HG03575 (cell line): ENCODE data around the gene SND1.

Experiments
- ATAC-seq: cut with Tn5 transposase; IDR thresholded peaks from one replicate; pipeline ENCODE4 v1.9.1; 2021; ENCODE audit not compliant: unreplicated experiment, insufficient number of reproducible peaks, low FRiP score; ENCODE audit errors: extremely low read depth

Gene SND1

DNA sequence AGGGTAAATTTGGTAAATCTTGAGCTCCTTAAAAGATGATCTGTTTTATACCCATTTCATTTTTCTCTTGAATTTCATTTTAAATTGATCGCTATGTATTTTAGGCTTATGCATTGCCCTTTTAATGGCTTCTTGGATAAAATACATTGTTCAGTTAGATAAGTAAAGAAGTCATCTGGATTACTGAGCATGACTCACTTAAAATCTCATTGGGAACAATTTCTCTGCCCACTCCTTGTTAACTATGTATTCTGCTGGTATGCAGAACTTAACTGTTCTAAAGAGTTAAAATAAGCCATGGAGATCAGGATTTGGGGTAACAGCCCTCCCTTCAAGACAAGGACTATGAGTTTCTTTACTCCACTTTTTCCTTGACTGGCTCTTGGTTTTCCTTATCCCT lies 134.2 kb downstream of the SND1 start:
- ATAC-seq: no peak

DNA sequence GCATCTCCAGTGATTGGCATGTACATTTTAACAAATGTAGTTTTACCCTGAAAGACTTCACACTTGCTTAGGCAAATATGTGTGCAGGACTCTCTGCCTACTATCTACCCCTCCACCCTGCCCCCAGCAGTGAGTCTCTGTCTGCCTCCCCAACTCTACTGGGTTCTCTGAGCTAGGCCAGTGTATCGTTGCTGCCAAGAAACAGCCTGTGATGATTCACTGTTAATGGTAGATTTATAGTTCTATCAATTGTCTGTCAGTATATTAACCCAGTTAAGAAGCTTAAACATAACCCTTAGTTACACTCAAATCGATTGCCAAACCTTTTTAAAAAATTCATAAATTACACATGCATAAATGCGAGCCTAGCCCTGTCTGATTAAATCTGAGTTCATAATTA lies 137.0 kb downstream of the SND1 start:
- ATAC-seq: no peak

DNA sequence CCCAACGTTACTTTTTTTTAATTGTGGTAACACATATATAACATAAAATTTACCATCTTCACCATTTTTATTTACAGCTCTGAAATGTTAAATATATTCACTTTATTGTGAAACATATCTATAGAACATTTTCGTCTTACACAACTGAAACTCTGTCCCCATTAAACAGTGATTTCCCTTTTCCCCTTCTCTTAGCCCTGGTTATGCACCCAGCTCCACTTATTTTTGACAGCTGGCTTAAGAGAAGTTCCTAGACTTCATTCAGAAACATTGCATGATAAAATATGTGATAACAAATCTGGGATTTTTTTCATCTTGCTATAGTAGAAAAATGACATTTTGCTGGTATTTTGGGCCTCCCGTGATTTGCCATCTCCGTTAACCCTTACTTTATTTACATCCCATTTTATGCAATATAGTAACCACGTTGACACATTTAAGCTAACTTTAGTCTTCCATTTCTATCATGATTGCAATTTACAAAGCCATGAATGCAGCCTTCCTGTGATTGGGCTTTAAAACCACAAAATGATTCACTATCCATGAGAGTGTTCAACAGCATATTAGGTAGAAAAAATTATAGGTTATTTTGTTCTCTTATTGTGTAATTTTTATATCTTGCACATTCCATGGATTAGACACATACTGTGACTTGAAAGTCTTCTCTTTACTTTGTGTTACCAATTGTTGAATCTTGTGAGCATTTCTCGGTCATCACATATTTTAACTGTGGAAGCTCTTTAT lies 139.6 kb downstream of the SND1 start:
- no peak for ATAC-seq

DNA sequence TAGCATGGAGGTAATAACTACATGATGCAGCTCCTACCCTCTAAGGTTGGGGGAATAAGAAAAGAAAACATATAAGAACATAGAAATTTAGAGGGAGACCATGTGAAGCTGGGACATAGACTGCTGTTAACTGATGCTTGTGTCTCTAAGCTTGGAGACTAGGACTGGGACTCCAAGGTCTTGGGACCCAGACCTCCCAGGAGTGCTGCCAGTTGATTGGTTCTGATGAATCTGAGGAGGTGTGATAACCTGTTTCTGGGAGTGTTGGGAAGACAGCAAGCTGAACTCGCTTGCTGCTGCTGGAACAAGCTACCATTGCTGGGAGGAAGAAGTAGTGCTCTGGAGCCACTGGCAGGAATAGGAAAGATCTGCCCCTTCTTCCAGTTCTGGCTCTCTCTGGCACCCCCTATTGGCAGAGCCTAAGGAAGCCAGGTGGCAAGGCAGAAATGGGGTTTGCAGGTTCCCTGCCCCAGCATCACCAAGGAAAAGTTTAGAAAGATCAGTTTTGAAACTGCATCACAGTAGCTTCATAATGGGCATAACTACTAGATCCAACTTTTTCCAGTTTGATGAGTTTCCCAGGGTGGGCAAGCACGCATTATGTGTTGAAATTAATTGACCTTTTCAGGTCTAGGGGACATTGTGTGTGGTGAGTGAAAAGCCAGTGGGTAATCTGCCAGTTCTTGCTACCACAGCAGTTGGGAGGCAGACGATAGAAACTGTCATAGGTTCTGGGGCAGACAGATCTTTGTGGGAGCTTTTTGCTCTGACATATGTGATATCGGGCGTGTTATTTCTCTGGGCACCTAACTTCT lies 140.7 kb downstream of the SND1 start:
- no peak for ATAC-seq

DNA sequence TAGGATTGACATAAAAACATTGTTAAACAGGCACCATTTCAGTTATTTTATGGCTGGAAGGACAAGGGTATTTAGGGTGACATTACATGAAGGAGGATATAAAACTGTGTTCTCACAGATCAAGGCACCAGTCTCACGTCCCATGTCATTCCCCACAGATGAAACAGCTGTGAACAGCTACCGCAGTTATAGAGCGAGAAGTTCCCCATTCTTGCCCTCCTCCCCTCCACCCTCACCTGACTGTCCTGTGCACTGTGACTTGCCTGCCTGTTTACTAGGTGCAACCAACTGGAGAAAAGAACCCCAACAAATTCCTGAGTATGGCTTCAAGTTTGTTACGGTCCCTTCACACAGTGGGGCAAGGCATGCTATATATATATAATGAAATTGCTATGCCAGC lies 141.6 kb downstream of the SND1 start:
- ATAC-seq: no peak

DNA sequence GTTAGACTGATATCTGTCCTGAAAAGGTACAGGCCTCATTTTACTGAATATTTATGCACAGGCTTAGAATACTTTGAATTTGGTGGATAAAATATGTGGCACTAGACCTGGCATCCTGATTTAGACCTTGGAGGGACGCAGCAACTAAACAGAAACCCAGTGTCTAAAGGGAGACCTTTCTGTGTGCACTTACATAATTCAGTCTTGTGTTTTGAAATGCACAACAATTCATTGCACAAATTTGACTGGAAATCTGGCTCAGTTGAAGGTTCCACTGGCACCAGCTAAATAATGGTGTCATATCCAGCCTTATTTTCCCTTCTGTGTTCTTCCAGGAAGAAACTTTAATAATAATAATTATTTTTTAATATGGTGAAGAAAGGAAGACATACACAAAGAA lies 142.1 kb downstream of the SND1 start:
- no peak for ATAC-seq

DNA sequence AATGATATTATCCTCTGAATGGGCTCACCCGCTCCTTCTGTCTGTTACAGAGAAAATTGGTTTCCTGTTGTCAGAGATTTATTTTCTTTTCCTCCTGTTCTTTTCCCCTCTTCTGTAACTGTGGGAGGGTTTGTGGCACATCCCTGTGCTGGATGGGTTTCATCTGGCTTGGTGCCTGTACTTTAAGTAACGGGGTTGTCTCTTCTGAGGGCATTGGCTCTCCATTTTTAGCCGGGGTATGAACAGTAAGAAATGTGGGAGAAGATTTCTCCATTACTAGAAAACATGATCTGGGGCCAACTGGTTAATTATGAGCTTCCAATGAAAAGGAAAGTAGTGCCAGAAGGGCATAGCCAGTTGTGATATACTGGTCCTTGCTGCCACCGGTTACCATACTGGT lies 142.6 kb downstream of the SND1 start:
- no peak for ATAC-seq

DNA sequence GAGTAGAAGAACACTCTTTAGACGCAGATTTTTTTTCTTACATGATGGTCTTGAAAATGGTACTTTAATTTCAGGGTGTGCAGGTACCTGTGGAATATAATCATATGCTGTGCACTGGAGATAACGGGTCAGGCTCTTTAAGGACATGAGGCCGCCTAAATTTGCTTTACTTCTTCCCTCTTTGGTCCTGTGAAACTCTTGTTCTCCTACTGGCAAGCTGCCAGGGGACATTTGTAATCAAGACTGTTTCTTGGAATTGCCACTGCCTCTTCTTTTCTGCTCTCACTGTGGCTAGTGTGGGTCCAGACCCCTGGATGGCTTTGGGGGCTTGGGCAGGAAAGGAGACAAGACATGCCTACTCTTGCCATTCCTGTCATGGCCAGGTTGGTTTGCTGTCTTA lies 146.0 kb downstream of the SND1 start:
- no peak for ATAC-seq

DNA sequence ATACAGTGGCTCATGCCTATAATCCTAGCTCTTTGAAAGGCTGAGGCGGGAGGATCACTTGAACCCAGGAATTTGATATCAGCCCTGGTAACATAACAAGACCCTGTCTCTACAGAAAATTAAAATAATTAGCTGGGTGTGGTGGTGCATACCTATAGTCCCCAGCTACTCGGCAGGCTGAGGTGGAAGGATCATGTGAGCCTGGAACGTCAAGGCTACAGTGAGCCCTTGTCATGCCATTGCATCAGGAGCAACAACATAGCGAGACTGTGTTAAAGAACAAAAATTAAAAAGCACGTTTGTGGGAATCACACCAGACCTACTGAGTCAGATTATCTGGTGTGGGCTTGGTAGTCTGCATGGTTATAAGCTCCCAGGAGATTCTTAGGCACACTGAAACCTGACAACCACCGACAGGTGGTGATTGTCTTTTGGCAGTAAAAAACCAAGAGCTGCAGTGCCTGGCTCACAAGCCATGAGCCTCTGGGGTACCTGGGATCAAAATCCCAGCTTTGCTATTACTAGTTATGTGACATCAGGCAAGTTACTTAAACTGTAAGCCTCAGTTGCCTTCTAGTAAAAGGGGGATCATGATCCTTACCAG lies 146.9 kb downstream of the SND1 start:
- ATAC-seq: no peak

DNA sequence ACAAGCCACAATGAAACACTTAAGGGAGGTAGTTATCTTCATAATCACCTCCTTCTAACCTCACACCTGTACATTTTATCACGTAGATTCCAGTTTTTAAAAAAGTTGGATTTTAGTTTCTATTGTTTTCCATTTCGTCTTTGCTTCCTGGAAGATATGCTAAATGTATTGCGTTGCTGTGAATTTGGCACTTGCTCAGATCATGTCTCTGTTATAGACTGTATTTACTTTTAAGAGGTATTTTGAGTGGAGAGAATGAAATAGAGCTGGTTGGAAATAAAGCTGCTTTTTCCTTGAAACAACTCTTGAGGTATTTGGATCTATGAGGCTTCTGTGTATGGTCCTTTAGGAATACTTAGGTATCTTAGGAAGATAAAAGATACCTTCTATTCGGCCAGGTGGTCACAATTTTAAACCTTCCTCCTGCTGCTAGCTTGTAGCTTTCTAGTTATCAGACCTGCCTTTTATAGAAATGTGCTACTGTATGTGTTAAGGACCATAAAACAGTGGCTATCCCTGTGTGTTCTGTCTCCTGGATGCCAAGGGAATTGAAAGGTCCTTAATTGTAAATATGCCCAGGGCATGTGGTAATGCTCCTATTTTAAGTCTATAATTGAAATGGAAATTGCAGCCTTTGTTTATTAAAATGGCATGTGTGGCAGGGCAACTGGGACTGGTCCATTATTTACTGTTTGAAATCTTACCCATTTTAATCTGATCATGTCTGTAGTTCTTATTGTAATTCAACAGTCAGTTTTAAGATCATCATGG lies 147.7 kb downstream of the SND1 start:
- no peak for ATAC-seq

DNA sequence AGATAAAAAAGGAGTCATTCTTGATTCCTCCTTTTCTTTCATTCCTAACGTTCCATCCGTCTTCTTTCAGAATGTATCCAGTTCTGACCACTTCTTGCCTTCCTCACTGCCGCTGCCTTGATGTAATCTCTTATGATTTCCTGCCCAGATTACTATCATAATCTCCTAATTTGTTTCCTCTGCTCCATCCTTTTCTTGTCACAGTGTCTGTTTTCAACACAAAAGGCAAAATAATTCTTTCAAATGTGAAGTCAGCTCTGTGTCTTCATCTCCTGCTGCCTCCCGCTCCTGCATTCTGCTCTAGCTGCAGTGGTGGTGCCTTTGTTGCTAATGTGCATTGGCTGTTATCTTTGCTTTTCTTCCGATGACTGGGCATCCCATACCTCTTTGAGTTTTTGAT lies 150.9 kb downstream of the SND1 start:
- ATAC-seq: no peak

DNA sequence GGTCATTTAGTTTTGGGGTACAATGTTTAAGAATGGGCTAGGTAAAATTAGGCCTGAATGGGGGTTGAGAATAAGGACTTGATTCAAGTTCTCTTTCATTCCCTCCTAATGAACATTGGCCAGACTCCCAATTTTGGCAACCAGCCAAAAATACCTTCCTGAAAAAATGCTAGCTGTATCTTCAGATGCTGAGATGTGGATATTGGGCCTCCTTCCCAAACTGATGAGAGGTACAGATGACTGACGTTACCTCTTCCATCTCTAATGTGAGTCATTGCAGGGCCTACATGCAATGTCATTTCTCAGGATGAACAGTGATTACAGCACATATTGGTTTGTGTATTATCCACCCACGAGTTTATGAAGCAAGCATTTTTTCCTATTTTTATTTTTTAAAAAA lies 151.6 kb downstream of the SND1 start:
- no peak for ATAC-seq

DNA sequence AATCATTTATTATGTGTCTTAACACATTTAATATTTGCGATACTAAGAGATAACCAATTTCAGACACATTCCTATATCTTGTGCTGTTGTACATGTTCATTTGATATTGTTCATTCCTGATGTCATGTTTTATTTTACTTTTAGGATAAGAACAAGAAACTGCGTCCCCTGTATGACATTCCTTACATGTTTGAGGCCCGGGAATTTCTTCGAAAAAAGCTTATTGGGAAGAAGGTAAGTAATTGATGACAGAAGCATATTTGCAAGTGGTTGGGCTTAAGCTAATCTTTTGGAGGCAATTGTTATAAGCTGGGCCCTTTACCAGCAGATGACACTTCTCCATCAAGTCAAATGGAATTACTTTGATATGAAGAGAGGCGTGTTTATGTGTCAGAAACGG lies 155.3 kb downstream of the SND1 start:
- ATAC-seq: no peak

DNA sequence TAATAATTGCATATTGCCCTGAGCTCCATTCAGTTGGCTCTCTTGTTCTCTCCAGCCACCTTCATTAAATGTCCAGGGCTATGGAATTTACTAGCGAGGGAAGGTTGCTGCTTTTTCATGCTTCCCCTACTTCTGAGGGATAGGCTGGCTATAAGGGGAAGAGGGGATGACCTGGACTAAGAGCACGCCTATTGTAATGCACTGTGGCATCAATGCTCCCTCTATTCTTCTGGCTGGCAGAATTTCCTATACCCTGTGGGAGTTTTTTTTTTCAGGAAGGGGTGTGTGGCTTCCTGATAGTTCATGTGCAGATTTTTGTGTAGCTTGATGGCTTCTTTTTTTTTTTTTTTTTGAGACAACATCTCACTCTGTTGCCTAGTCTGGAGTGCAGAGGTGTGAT lies 155.8 kb downstream of the SND1 start:
- ATAC-seq: no peak

DNA sequence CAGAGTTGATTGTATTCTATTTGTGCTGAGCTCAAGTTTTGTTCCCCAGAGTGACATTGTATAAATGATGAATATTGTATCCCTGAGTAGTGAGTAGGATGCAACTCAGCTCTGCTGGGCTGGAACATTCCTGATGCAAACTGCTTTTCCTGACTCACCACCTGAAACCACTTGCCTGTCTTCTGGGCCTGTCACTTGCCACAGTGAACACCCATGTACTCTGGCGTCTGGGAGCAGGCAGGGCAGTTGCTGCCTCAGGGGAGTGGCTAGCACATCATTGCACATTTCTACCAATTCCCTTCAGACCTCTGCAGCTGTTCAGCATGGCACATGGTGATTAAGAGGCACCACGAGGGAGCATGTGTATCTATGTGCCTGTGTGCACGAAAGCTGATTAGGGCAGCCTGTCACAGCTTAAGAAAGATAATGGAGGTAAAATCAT lies 157.3 kb downstream of the SND1 start:
- ATAC-seq: no peak

DNA sequence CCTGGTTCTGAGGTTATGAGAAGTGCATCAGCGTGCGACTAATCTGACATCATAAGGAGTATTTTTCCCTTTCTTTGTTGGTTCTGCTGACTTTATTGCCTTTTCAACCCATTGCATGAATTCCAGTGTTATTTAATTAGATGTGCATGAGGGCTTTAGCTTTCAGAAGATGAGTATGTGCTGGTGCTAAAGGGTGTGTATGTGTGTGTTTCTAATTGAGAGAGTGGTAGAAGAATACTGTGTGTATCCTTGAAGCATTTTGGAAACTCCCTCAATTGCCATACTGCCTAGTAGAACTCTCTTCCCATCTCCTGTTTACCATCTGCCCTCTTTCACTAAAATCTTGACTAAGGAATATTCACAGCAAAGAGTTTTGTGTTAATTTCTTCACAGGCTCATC lies 158.1 kb downstream of the SND1 start:
- no peak for ATAC-seq

DNA sequence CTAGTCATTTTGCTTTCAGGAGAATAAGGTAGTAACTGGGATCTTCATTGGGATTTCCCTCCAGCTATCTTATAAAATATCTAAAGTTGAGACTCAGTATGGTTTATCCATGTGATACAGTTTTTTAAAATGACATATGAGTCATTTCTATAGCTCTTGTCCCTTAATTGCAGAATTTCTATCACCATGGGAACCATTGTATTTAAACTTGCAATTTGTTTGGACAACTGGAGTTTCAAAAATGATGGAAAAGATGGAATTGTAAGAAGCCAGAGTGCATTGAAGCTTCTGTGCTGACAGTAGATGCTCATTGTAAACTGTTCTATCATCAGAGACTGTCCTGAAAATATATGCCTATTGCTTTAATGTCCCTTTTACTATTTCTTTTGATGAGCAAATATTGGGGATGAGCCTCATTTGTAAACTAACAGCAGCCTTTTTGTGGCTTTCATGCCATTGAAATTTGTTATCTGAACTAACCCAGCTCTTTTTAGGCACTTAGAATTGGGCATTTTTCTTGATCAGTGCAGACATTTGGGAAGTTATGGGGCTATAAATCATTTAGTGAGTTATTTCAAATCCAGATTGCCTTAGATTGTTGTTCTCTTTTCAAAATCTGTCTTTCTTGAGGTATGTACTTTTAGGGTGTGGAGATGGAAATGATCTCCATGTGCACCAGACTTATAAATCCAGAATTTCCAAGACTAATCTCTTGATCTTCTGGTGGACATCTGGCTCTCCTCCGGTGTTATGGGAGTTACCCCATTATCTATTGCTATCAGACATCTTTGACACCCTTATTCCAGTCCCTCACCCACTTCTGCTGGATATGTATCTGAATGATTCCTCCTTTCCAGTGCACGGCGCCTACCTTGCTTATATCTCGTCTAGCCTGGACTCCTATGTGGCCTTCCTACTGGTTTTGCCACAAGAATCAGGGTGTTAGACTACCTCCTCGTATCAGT lies 159.0 kb downstream of the SND1 start:
- ATAC-seq: no peak

DNA sequence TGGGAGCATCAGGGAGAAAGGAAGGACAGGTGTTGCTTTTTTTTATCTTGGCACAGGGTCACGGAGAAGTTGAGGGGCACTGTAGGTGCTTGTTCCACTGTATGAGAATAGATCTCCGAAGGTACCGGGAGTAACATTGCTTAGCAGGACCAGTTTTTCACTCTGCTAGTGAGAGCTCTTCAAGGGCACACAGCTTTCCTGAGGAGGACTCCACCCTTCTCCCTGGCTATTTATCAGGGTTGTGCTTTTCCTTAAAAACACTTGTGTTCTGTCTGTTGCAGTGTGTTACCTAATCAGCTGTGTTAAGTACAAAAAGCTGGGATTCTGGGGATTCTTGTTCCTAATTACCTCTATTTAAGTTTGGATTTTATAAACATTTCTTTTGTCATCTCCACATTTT lies 160.5 kb downstream of the SND1 start:
- ATAC-seq: no peak
